Central memory CD4-positive, alpha-beta T cell (primary cell): ENCODE data around the gene RABEPK.
"Not testable (repeated sequence)": the region's sequence is repeated elsewhere in the genome, so short reads cannot be mapped to it uniquely, and the experiment has no call there.

Experiments
- DNase-seq: peaks from one replicate; pipeline ENCODE4 v3.0.0; 2022

RABEPK gene

DNA sequence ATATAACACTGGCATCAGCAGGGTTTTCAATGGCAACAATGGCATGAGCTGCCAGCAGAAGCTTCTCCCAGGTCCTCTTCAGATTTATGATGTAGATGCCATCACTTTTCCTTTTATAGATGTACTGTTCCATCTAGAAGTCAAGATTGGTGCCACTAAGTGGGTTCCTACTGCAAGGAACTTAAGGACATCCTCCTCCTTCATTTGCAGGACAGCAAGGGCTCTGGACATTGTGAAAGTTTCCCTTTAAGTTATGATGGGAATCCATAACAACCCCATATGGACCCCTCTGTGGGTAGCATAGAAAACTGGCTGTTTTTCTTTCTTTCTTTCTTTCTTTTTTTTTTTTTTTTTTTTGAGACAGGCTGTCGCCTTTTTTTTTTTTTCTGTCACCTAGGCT is 4.8 kb upstream of the RABEPK start:
- peak; percentile 9 for DNase-seq

- no peak for DNase-seq
Measured at GRCh38 chr9:125202846-125203618, 2.7 kb downstream of the RABEPK start.

DNA sequence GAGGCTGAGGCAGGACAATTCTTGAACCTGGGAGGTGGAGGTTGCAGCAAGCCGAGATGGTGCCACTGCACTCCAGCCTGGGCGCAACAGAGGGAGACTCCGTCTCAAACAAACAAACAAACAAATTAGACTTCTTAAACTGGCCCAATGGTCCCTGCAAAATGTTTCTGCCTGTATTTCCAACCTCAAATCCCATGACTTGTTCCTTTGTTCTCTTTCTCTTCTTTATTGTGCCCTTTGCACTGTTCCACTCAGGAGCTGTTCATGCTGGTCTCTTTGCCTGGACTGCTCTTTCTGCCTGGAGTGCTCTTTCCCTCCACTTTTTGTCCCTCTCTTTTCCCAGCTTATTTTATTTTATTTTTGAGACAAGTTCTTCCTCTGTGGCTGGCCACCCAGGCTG is 4.1 kb downstream of the RABEPK start:
- DNase-seq, result no peak

DNA sequence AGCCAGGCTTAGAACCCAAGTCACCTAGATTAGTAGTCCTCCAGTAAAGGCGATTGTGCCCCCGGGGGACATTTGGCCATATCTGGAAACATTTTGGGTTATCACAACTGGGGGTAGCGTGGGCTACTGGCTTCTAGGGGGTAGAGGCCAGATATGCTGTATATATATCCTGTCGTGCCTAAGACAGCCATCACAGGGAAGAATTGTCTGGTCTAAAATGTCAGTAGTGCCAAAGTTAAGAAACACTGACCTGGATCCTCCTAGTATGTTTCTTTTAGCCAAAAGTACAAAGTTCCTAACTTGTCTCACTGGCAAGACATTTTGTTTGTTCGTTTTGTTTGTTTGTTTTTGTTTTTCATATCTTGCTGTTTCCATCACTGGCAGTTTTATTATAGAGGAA is 13.8 kb downstream of the RABEPK start:
- DNase-seq, result no peak

- DNase-seq, result no peak
Measured at GRCh38 chr9:125218621-125219020, 18.3 kb downstream of the RABEPK start.

DNA sequence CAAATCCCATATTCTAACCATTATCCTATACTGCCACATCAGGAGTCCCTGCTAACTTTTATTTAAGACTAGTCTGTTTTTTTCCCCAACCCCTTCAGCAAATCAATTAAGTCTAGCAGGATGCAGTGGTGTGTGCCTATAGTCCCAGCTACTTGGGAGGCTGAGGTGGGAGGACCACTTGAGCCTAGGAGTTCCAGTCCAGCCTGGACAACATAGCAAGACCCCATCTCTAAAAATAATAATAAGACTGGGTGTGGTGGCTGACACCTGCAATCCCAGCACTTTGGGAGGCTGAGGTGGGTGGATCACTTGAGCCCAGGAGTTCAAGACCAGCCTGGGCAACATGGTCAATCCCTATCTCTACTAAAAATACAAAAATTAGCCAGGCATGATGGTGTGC is 24.5 kb downstream of the RABEPK start:
- not testable (repeated sequence) for DNase-seq

GRCh38 chr9:125227761-125228160 is 27.4 kb downstream of the RABEPK start:
- DNase-seq, result no peak

GRCh38 chr9:125233678-125234077 is 33.3 kb downstream of the RABEPK start:
- DNase-seq, result no peak

- DNase-seq, result not testable (repeated sequence)
Measured at GRCh38 chr9:125234099-125234498, 33.8 kb downstream of the RABEPK start.

GRCh38 chr9:125235804-125236519 is 35.6 kb downstream of the RABEPK start:
- DNase-seq, result peak; percentile 8

DNA sequence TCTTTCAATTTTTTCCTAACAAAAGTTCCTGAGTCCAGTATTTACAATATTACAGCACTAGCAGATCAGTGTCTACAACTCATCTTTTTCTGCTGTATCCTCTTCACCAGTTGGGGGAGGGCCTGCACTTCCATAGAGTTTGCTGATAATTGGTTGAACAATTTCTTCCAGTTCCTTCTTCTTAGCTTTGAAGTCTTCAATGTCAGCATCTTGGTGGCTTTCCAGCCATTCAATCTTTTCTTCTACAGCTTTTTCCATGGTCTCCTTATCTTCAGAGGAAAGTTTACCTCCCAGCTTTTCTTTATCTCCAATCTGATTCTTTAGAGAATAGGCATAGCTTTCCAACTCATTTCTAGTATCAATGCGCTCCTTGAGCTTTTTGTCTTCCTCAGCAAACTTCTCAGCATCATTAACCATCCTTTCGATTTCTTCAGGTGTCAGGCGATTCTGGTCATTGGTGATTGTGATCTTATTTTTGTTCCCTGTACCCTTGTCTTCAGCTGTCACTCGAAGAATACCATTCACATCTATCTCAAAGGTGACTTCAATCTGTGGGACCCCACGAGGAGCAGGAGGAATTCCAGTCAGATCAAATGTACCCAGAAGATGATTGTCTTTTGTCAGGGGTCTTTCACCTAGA is 36.3 kb downstream of the RABEPK start:
- peak; percentile 15 for DNase-seq

GRCh38 chr9:125238127-125238914 is 38.0 kb downstream of the RABEPK start:
- no peak for DNase-seq

- DNase-seq, result peak; percentile 10
Measured at GRCh38 chr9:125238915-125239446, 38.6 kb downstream of the RABEPK start.

- no peak for DNase-seq
Measured at GRCh38 chr9:125239631-125240597, 39.6 kb downstream of the RABEPK start.

GRCh38 chr9:125240649-125240999 is 40.3 kb downstream of the RABEPK start:
- DNase-seq, result no peak

DNA sequence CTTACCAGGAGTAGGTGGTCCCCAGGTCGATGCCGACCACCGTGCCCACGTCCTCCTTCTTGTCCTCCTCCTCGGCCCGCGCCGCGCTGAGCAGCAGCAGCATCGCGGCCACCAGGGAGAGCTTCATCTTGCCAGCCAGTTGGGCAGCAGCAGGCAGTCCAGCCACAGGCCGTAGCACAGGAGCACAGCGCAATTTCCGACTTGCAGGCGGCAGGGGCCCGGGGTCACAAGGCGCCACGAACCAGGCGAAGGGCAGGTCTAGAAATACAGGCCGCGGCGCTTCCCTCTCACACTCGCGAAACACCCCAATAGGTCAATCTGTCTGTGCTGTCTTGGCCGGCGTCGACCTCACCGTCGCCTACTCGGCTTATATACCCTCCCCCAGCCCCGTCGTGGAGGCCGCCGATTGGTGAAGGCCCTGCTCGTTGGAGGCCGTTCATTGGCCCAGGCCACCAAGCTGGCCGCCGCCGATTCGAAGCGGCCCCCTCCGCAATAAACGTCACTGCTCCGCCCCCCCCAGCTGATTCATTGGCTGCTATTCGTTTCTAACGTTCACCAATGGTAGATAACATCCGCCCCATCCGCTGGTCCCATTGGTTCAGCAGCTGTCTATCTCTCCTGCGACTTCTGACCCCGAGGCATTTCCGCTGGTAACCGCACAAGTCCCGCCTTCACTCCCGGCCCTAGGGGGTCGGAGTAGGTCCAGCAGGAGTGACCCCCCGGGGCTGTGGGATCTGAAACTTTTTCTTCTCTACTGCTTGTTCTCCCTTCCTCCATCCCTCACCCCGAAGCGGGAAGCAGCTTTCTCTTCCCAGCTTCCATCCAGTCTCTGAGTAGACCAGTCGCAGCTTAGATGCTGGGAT is 40.9 kb downstream of the RABEPK start, which contains the start of gene HSPA5:
TSS of gene HSPA5 (minus strand) at position 344 of the 863 bp plus-strand sequence. CDS start at position 127, 217 bp downstream.
- peak; percentile 99 for DNase-seq

- DNase-seq, result no peak
Measured at GRCh38 chr9:125241863-125242739, 41.8 kb downstream of the RABEPK start.

DNA sequence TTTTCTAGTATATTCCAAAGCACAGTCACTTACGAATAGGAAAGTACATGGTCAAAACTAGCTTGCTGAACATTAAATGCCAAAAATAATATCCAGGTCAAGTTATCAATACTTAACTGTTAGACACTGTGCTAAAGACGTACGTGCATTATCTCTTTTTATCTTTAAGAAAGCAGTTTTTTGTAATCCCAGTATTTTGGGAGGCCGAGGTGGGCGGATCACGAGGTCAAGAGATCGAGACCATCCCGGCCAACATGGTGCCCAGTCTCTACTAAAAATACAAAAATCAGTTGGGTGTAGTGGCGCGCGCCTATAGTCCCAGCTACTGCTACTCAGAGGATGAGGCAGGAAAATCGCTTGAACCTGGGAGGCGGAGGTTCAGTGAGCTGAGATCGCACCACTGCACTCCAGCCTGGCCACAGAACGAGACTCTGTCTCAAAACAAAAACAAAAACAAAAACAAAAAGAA is 43.5 kb downstream of the RABEPK start:
- no peak for DNase-seq

- DNase-seq, result no peak
Measured at GRCh38 chr9:125246261-125246667, 45.9 kb downstream of the RABEPK start.
